ENCODE results near the gene MYO3B. TPM values are rescaled to one million over a fixed set of nuclear protein-coding genes. Genes with fewer than 3 reads are reported as not detected.

Gene MYO3B
- total RNA-seq, 1 experiment from 2014 or later: 0.52 TPM

GRCh38 chr2:170264522-170264860, 86.5 kb downstream of the MYO3B start:
- intact Hi-C loops (cut with micrococcal nuclease; ENCODE audit: unreplicated experiment): no loop called here
- CTCF ChIA-PET: no interaction called here

GRCh38 chr2:170264865-170265264, 86.9 kb downstream of the MYO3B start:
- Histone ChIP-seq H3K4me1 (ENCODE audit: insufficient read depth, low read length, poor library complexity, severe bottlenecking) (no peaks in the 10 kb centered on the region), H3K9me3 (ENCODE audit: low read depth, low read length, poor library complexity, severe bottlenecking) (no peaks in the 10 kb centered on the region), H3K27ac (ENCODE audit: low read depth, low read length, poor library complexity, severe bottlenecking) (no peak overlapping the region), H3K27me3 (replicated peaks; ENCODE audit: insufficient read depth, low read depth, low read length, poor library complexity) (no peaks in the 10 kb centered on the region), H3K4me3 (ENCODE audit: low read depth, low read length, poor library complexity, severe bottlenecking) (no peak overlapping the region), H3K36me3 (ENCODE audit: insufficient read depth, low read length, poor library complexity, severe bottlenecking) (no peaks in the 10 kb centered on the region)
- no peak for TF ChIP-seq EZH2 (IDR thresholded peaks at IDR 0.05; ENCODE audit: borderline replicate concordance, low read depth, low read length, poor library complexity, severe bottlenecking)
- TF ChIP-seq CTCF (conservative IDR thresholded peaks at IDR 0.05; ENCODE audit: low read depth, low read length): no peak
- ChIA-PET CTCF (no interaction called here), POLR2A (ENCODE audit: low non-redundant PET) (no interaction called here)
- BruUV-seq (replicated peaks): no TSS peak
- no peak for DNase-seq (ENCODE audit: low spot score)
- intact Hi-C loops (cut with micrococcal nuclease; ENCODE audit: unreplicated experiment): no loop called here

More at GRCh38 chr2:170264522-170264860, 86.5 kb downstream of the MYO3B start:
- POLR2A ChIA-PET (ENCODE audit: low non-redundant PET): no interaction called here
- H3K27me3 ChIP-seq (replicated peaks; ENCODE audit: insufficient read depth, low read depth, low read length, poor library complexity): no peaks in the 10 kb centered on the region
- H3K9me3 ChIP-seq (ENCODE audit: low read depth, low read length, poor library complexity, severe bottlenecking): no peaks in the 10 kb centered on the region
- no peaks in the 10 kb centered on the region for H3K36me3 ChIP-seq (ENCODE audit: insufficient read depth, low read length, poor library complexity, severe bottlenecking)
- TF ChIP-seq EZH2 (IDR thresholded peaks at IDR 0.05; ENCODE audit: borderline replicate concordance, low read depth, low read length, poor library complexity, severe bottlenecking): no peak
- TF ChIP-seq CTCF (conservative IDR thresholded peaks at IDR 0.05; ENCODE audit: low read depth, low read length): no peak
- no peak overlapping the region for H3K27ac ChIP-seq (ENCODE audit: low read depth, low read length, poor library complexity, severe bottlenecking)
- no TSS peak for BruUV-seq (replicated peaks)
- H3K4me3 ChIP-seq (ENCODE audit: low read depth, low read length, poor library complexity, severe bottlenecking): no peak overlapping the region
- DNase-seq (ENCODE audit: low spot score): no peak
- no peaks in the 10 kb centered on the region for H3K4me1 ChIP-seq (ENCODE audit: insufficient read depth, low read length, poor library complexity, severe bottlenecking)

- H3K27me3 ChIP-seq (replicated peaks; ENCODE audit: insufficient read depth, low read depth, low read length, poor library complexity): no peaks in the 10 kb centered on the region
- H3K9me3 ChIP-seq (ENCODE audit: low read depth, low read length, poor library complexity, severe bottlenecking): no peaks in the 10 kb centered on the region
- H3K27ac ChIP-seq (ENCODE audit: low read depth, low read length, poor library complexity, severe bottlenecking): no peak overlapping the region
- ChIA-PET POLR2A (ENCODE audit: low non-redundant PET) (no interaction called here), CTCF (no interaction called here)
- no peaks in the 10 kb centered on the region for H3K36me3 ChIP-seq (ENCODE audit: insufficient read depth, low read length, poor library complexity, severe bottlenecking)
- no peak overlapping the region for H3K4me3 ChIP-seq (ENCODE audit: low read depth, low read length, poor library complexity, severe bottlenecking)
- TF ChIP-seq CTCF (conservative IDR thresholded peaks at IDR 0.05; ENCODE audit: low read depth, low read length) (no peak), EZH2 (IDR thresholded peaks at IDR 0.05; ENCODE audit: borderline replicate concordance, low read depth, low read length, poor library complexity, severe bottlenecking) (no peak)
- H3K4me1 ChIP-seq (ENCODE audit: insufficient read depth, low read length, poor library complexity, severe bottlenecking): no peaks in the 10 kb centered on the region
- no TSS peak for BruUV-seq (replicated peaks)
- no peak for DNase-seq (ENCODE audit: low spot score)
- intact Hi-C loops (cut with micrococcal nuclease; ENCODE audit: unreplicated experiment): no loop called here
Observed at GRCh38 chr2:170265321-170265720, 87.4 kb downstream of the MYO3B start.
